AG04450 (cell line): ENCODE results near the gene EFCAB6. TPM values are rescaled to one million over a fixed set of nuclear protein-coding genes. Genes with fewer than 3 reads are reported as not detected.

ENCODE experiments used
- CTCF ChIA-PET: fragments of 300-600, 350-600 bp; formaldehyde crosslinking; extraction: SDS; loops from one replicate; lab custom pipeline; 2022; ENCODE audit warnings: antibody characterized with exemption, inconsistent platforms; lab: Charles Lee
- POLR2A ChIA-PET: fragments of 350-600 bp; formaldehyde crosslinking; extraction: SDS; loops from one replicate; lab custom pipeline; 2021; ENCODE audit warnings: antibody characterized with exemption, inconsistent platforms; lab: Yijun Ruan, JAX
- DNase-seq: peaks from one replicate; pipeline ENCODE4 v3.0.0-alpha.2; 2011; ENCODE audit warnings: low read depth, low spot score
- H3K27ac ChIP-seq: one replicate; pipeline ENCODE4 v1.5.1; 2012; ENCODE audit warnings: low read depth, low read length, control low read depth
- H3K27me3 ChIP-seq: one replicate; pipeline ENCODE4 v1.6.0; 2012; ENCODE audit warnings: low read length; ENCODE audit not compliant: control insufficient read depth, insufficient read depth
- H3K4me3 ChIP-seq: 2 replicates; pipeline ENCODE4 v1.5.1; 2011; ENCODE audit warnings: mild to moderate bottlenecking, low read depth, low read length, control low read depth
- H3K9me3 ChIP-seq: 2 replicates; pipeline ENCODE4 v1.5.1; 2012; ENCODE audit warnings: low read length; ENCODE audit not compliant: control insufficient read depth, insufficient read depth
- CTCF ChIP-seq: IDR thresholded peaks from 2 replicates; pipeline ENCODE4 v1.5.1; 2011; ENCODE audit warnings: low read depth, low read length, control low read depth, inconsistent platforms
- polyA plus RNA-seq: library from polyadenylated mRNA; depleted of rRNA; stranded (reverse); fragments of >200 nt; gene quantifications from 2 replicates; pipeline ENCODE4 v1.2.3, GENCODE V29; 2011

Gene EFCAB6
- polyA plus RNA-seq, 1 experiment, result 1.4 TPM

GRCh38 chr22:43515411-43515810, 296.7 kb downstream of the EFCAB6 start:
- Histone ChIP-seq H3K9me3 (peaks cover 52% of the 10 kb centered on the region), H3K27me3 (no peaks in the 10 kb centered on the region), H3K27ac (no peak overlapping the region), H3K4me3 (no peak overlapping the region)
- POLR2A ChIA-PET, result no interaction called here
- no peak for TF ChIP-seq CTCF
- no peak for DNase-seq
- CTCF ChIA-PET, result no interaction called here

- Histone ChIP-seq H3K4me3 (no peak overlapping the region), H3K27ac (no peak overlapping the region), H3K9me3 (peaks cover 60% of the 10 kb centered on the region), H3K27me3 (no peaks in the 10 kb centered on the region)
- no peak for DNase-seq
- POLR2A ChIA-PET, result no interaction called here
- no peak for TF ChIP-seq CTCF
- CTCF ChIA-PET, result no interaction called here
Measured at GRCh38 chr22:43514476-43515157, 297.5 kb downstream of the EFCAB6 start.

GRCh38 chr22:43512279-43512678, 299.8 kb downstream of the EFCAB6 start:
- Histone ChIP-seq H3K4me3 (no peak overlapping the region), H3K27ac (no peak overlapping the region), H3K9me3 (peaks cover 69% of the 10 kb centered on the region), H3K27me3 (no peaks in the 10 kb centered on the region)
- no peak for TF ChIP-seq CTCF
- ChIA-PET POLR2A (no interaction called here), CTCF (no interaction called here)
- DNase-seq, result no peak

GRCh38 chr22:43511276-43511910, 300.7 kb downstream of the EFCAB6 start:
- peaks cover 71% of the 10 kb centered on the region for H3K9me3 ChIP-seq
- DNase-seq, result no peak
- ChIA-PET CTCF (no interaction called here), POLR2A (no interaction called here)
- TF ChIP-seq CTCF, result no peak
- H3K4me3 ChIP-seq, result no peak overlapping the region
- H3K27me3 ChIP-seq, result no peaks in the 10 kb centered on the region
- H3K27ac ChIP-seq, result no peak overlapping the region

GRCh38 chr22:43510281-43511070, 301.6 kb downstream of the EFCAB6 start:
- no peaks in the 10 kb centered on the region for H3K27me3 ChIP-seq
- CTCF ChIA-PET, result no interaction called here
- no peak for TF ChIP-seq CTCF
- no peak overlapping the region for H3K4me3 ChIP-seq
- peaks cover 71% of the 10 kb centered on the region for H3K9me3 ChIP-seq
- no peak overlapping the region for H3K27ac ChIP-seq
- DNase-seq, result no peak
- POLR2A ChIA-PET, result no interaction called here
